HG03159 (cell line): Measurements from ENCODE around the gene ARID3C.
"Not testable (repeated sequence)": the region's sequence is repeated elsewhere in the genome, so short reads cannot be mapped to it uniquely, and the experiment has no call there.

Source experiments
- ATAC-seq: cut with Tn5 transposase; IDR thresholded peaks from one replicate; pipeline ENCODE4 v1.9.1; 2021; ENCODE audit warnings: mild to moderate bottlenecking, moderate library complexity; ENCODE audit not compliant: unreplicated experiment

ARID3C gene

GRCh38 chr9:34652602-34653000 lies 23.7 kb upstream of the ARID3C start:
- no peak for ATAC-seq

- no peak for ATAC-seq
These were observed 23.2 kb upstream of the ARID3C start, which contains the start of gene IL11RA for GRCh38 chr9:34651876-34652601. IL11RA (plus strand) TSS chr9:34652185; CDS start chr9:34655218, 3,033 bp downstream.

GRCh38 chr9:34651321-34651720 lies 22.5 kb upstream of the ARID3C start:
- ATAC-seq = no peak

GRCh38 chr9:34650816-34651215 lies 21.9 kb upstream of the ARID3C start:
- ATAC-seq = no peak

GRCh38 chr9:34648673-34649072 lies 19.8 kb upstream of the ARID3C start:
- ATAC-seq = no peak

- no peak for ATAC-seq
These were observed 18.8 kb upstream of the ARID3C start for GRCh38 chr9:34647651-34648050.

GRCh38 chr9:34647084-34647403 lies 18.2 kb upstream of the ARID3C start:
- no peak for ATAC-seq

- ATAC-seq = peak; percentile 79
These were observed 17.6 kb upstream of the ARID3C start, which contains the start of gene GALT for GRCh38 chr9:34646211-34647083. GALT (plus strand) TSS chr9:34646675; CDS start chr9:34646705, 30 bp downstream.

GRCh38 chr9:34644766-34645314 lies 16.0 kb upstream of the ARID3C start:
- ATAC-seq = no peak

GRCh38 chr9:34642679-34643078 lies 13.8 kb upstream of the ARID3C start:
- ATAC-seq = no peak

GRCh38 chr9:34639322-34639721 lies 10.5 kb upstream of the ARID3C start:
- not testable (repeated sequence) for ATAC-seq

- ATAC-seq = no peak
These were observed 9.2 kb upstream of the ARID3C start for GRCh38 chr9:34638138-34638445.

- peak; percentile 75 for ATAC-seq
These were observed 8.7 kb upstream of the ARID3C start, which contains the start of gene SIGMAR1 for GRCh38 chr9:34637356-34638137. SIGMAR1 (minus strand) TSS chr9:34637787; CDS start chr9:34637697, 90 bp downstream.

- ATAC-seq = no peak
These were observed 8.0 kb upstream of the ARID3C start for GRCh38 chr9:34636791-34637355.

- ATAC-seq = no peak
These were observed 6.7 kb upstream of the ARID3C start for GRCh38 chr9:34635556-34635955.

- no peak for ATAC-seq
These were observed 5.8 kb upstream of the ARID3C start for GRCh38 chr9:34634551-34635248.

- no peak for ATAC-seq
These were observed 5.1 kb upstream of the ARID3C start for GRCh38 chr9:34633851-34634550.

- ATAC-seq = no peak
These were observed 4.3 kb upstream of the ARID3C start for GRCh38 chr9:34633166-34633565.

- no peak for ATAC-seq
These were observed 1.7 kb upstream of the ARID3C start for GRCh38 chr9:34630402-34631154.
